HCT116 (cell line): ENCODE results near the gene CSF1R. TPM values are rescaled to one million over a fixed set of nuclear protein-coding genes. Genes with fewer than 3 reads are reported as not detected.

ENCODE experiments used
- ATAC-seq: fragments of 200-7000 bp; cut with Tn5 transposase; 2 replicates; pipeline ENCODE4 v1.9.1; 2020; ENCODE audit warnings: mild to moderate bottlenecking, moderate library complexity
- BruUV-seq: library from RNA; stranded (reverse); fragments of 400-500 nt; replicated peaks from 2 replicates; lab custom pipeline; 2021; lab: Mats Ljungman, UMichigan
- CTCF ChIA-PET: fragments of 300-600 bp; sonication (Branson Sonifier 250); formaldehyde crosslinking; loops from one replicate; lab custom pipeline; 2021; ENCODE audit warnings: antibody characterized with exemption; lab: Charles Lee
- POLR2A ChIA-PET: fragments of 300-600, 350-600 bp; sonication (Branson Sonifier 250); formaldehyde crosslinking; loops from one replicate; lab custom pipeline; 2021; ENCODE audit warnings: antibody characterized with exemption; lab: Charles Lee
- RAD21 ChIA-PET, 2 experiments: fragments of 300-600 bp; sonication (Branson Sonifier 250); formaldehyde crosslinking; loops; one replicate each; lab custom pipeline; 2023; ENCODE audit warnings: low total read pairs in 2 of 2; ENCODE audit not compliant: uncharacterized antibody in 2 of 2, unreplicated experiment in 2 of 2, low non-redundant PET in 1 of 2; lab: Charles Lee
- DNase-seq: peaks from one replicate; pipeline ENCODE4 v3.0.0-alpha.2; 2010; ENCODE audit warnings: low read depth, low spot score
- H2AFZ ChIP-seq: fragments of 200-600 bp; shearing (Covaris generic), sonication (generic); 2 replicates; pipeline ENCODE4 v1.6.1; 2017; ENCODE audit warnings: low read depth, mixed run types, mixed read lengths, antibody characterized with exemption, low read length; ENCODE audit not compliant: poor library complexity, severe bottlenecking
- H3K27ac ChIP-seq: 2 replicates; pipeline ENCODE4 v1.5.1; 2012; ENCODE audit warnings: low read depth, low read length
- H3K27me3 ChIP-seq: fragments of 200-600 bp; sonication (generic); 2 replicates; pipeline ENCODE4 v1.6.1; 2016; ENCODE audit warnings: mixed run types, low read length, mixed read lengths; ENCODE audit not compliant: insufficient read depth
- H3K36me3 ChIP-seq, 2 experiments: fragments of 200-500 bp in 1 of 2; fragments of 200-600 bp in 1 of 2; sonication (Bioruptor generic) in 1 of 2; sonication (generic) in 1 of 2; 2 replicates each; pipeline versions ENCODE4 v1.5.1 to v1.6.1; 2014 to 2016; ENCODE audit warnings: low read length in 2 of 2, inconsistent platforms in 1 of 2, mixed read lengths in 1 of 2, mixed run types in 1 of 2; ENCODE audit not compliant: insufficient read depth in 2 of 2, control insufficient read depth in 1 of 2
- H3K4me1 ChIP-seq, 2 experiments: fragments of 200-600 bp in 1 of 2; sonication (generic) in 1 of 2; 2 replicates each; pipeline versions ENCODE4 v1.5.1 to v1.6.1; 2012 to 2017; ENCODE audit warnings: low read length in 2 of 2, inconsistent platforms in 1 of 2, mild to moderate bottlenecking in 1 of 2, mixed read lengths in 1 of 2, mixed run types in 1 of 2, moderate library complexity in 1 of 2; ENCODE audit not compliant: insufficient read depth in 2 of 2, control insufficient read depth in 1 of 2
- H3K4me2 ChIP-seq: fragments of 200-600 bp; sonication (generic); 2 replicates; pipeline ENCODE4 v1.6.1; 2017; ENCODE audit warnings: mixed run types, low read length, mixed read lengths
- H3K4me3 ChIP-seq, 2 experiments: fragments of 200-600 bp in 1 of 2; sonication (generic) in 1 of 2; replicated peaks in 1 of 2; 2 replicates each; pipeline ENCODE4 v1.5.1; 2011 to 2016; ENCODE audit warnings: low read length in 2 of 2, control low read depth in 1 of 2, low read depth in 1 of 2, mild to moderate bottlenecking in 1 of 2, mixed read lengths in 1 of 2, mixed run types in 1 of 2
- H3K79me2 ChIP-seq: fragments of 200-600 bp; sonication (generic); 2 replicates; pipeline ENCODE4 v1.6.1; 2017; ENCODE audit warnings: mild to moderate bottlenecking, mixed run types, low read length, moderate library complexity, mixed read lengths; ENCODE audit not compliant: insufficient read depth
- H3K9ac ChIP-seq: fragments of 200-600 bp; sonication (generic); 2 replicates; pipeline ENCODE4 v1.6.1; 2016; ENCODE audit warnings: low read length, mixed read lengths
- H3K9me2 ChIP-seq: fragments of 200-600 bp; sonication (generic), shearing (Covaris generic); 2 replicates; pipeline ENCODE4 v1.6.1; 2017; ENCODE audit warnings: mixed run types, mild to moderate bottlenecking, moderate library complexity; ENCODE audit not compliant: insufficient read depth
- H3K9me3 ChIP-seq, 2 experiments: fragments of 200-500 bp in 1 of 2; fragments of 200-600 bp in 1 of 2; sonication (Bioruptor generic) in 1 of 2; sonication (generic) in 1 of 2; 2 replicates each; pipeline ENCODE4 v1.6.1; 2014 to 2017; ENCODE audit warnings: low read length in 2 of 2, mixed read lengths in 2 of 2, inconsistent platforms in 1 of 2, low read depth in 1 of 2, mild to moderate bottlenecking in 1 of 2, mixed run types in 1 of 2, moderate library complexity in 1 of 2; ENCODE audit not compliant: control insufficient read depth in 1 of 2, insufficient read depth in 1 of 2
- H4K20me1 ChIP-seq: fragments of 200-600 bp; sonication (generic), shearing (Covaris generic); 2 replicates; pipeline ENCODE4 v1.6.1; 2017; ENCODE audit warnings: mixed run types, mild to moderate bottlenecking, moderate library complexity; ENCODE audit not compliant: insufficient read depth
- CTCF ChIP-seq, 3 experiments: fragments of 200-600 bp in 1 of 3; sonication (generic) in 1 of 3; IDR thresholded peaks in 2 of 3; conservative IDR thresholded peaks in 1 of 3; 2 replicates each; pipeline ENCODE4 v1.5.1; 2012 to 2017; ENCODE audit warnings: low read depth in 2 of 3, low read length in 2 of 3, antibody characterized with exemption in 1 of 3, borderline replicate concordance in 1 of 3, control low read depth in 1 of 3, mild to moderate bottlenecking in 1 of 3, mixed read lengths in 1 of 3, mixed run types in 1 of 3, moderate library complexity in 1 of 3; ENCODE audit not compliant: insufficient read depth in 1 of 3
- FOSL1 ChIP-seq: IDR thresholded peaks from 2 replicates; pipeline ENCODE4 v1.6.1; 2012; ENCODE audit warnings: low read depth
- JUND ChIP-seq: IDR thresholded peaks from 2 replicates; pipeline ENCODE4 v1.6.1; 2012
- MAX ChIP-seq: IDR thresholded peaks from 2 replicates; pipeline ENCODE4 v1.6.1; 2012
- POLR2AphosphoS5 ChIP-seq: IDR thresholded peaks from 2 replicates; pipeline ENCODE4 v1.6.1; 2011; ENCODE audit warnings: mild to moderate bottlenecking, low read depth, low read length, moderate library complexity
- RAD21 ChIP-seq: IDR thresholded peaks from 2 replicates; pipeline ENCODE4 v1.6.1; 2012; ENCODE audit warnings: low read depth, mild to moderate bottlenecking
- SIN3A ChIP-seq: IDR thresholded peaks from 2 replicates; pipeline ENCODE4 v1.6.1; 2012; ENCODE audit warnings: low read depth
- SP1 ChIP-seq: IDR thresholded peaks from 2 replicates; pipeline ENCODE4 v1.6.1; 2012; ENCODE audit warnings: low read depth
- SRF ChIP-seq: IDR thresholded peaks from 2 replicates; pipeline ENCODE4 v1.6.1; 2012; ENCODE audit warnings: low read depth
- TCF7L2 ChIP-seq: IDR thresholded peaks from 2 replicates; pipeline ENCODE4 v1.7.0; 2011; ENCODE audit warnings: borderline replicate concordance, inconsistent platforms; ENCODE audit not compliant: insufficient read depth, insufficient read length; ENCODE audit errors: extremely low read depth
- ZFX ChIP-seq: fragments of 450-650 bp; IDR thresholded peaks from 2 replicates; pipeline ENCODE4 v1.6.1; 2017
- ZNF274 ChIP-seq: fragments of 200-500 bp; sonication (Bioruptor generic); IDR thresholded peaks from 2 replicates; pipeline ENCODE4 v1.6.1; 2014; ENCODE audit warnings: mild to moderate bottlenecking, low read depth, low read length, inconsistent platforms
- intact Hi-C: fragments of 100-400 bp; cut with micrococcal nuclease; formaldehyde crosslinking; loops from 2 replicates; pipeline ENCODE4 v1.10.0; 2022
- total RNA-seq: library from RNA; stranded (reverse); gene quantifications from one replicate; pipeline ENCODE4 v1.2.1, GENCODE V29; 2021; ENCODE audit not compliant: unreplicated experiment
- TF ChIP-seq, protein P1 (sequence below): IDR thresholded peaks from 2 replicates; pipeline ENCODE4 v1.6.1; 2012; ENCODE audit warnings: low read depth

CSF1R gene
- total RNA-seq, 1 experiment from 2014 or later, result 0.17 TPM

- Histone ChIP-seq H3K9ac (no peak overlapping the region), H3K4me3 (no peak overlapping the region), H2AFZ (peak overlapping the region; percentile 71), H3K4me2 (0 out of 2 replicates have a peak overlapping the region, but pooled peaks have one; percentile 26), H3K79me2 (no peaks in the 10 kb centered on the region), H3K27ac (no peak overlapping the region), H3K9me3 (no peaks in the 10 kb centered on the region), H3K9me2 (no peaks in the 10 kb centered on the region), H3K4me1 (peaks cover 4 to 10% of the 10 kb centered on the region in 2 experiments; a peak in 3 of 4 replicates), H3K36me3 (no peaks in the 10 kb centered on the region), H3K27me3 (no peaks in the 10 kb centered on the region), H4K20me1 (no peaks in the 10 kb centered on the region)
- CTCF ChIA-PET, result interaction anchor here (0.7 to 1.7 kb wide), 3 partner anchors 9 to 284 kb away, joined by 3 to 4 read pairs (median 4); no protein-coding TSS in a partner anchor
- BruUV-seq, result no TSS peak
- ATAC-seq (peak; percentile 96), DNase-seq (no peak)
- intact Hi-C loops, result loop anchor here (2.0 kb wide), 2 partner anchors 121 to 287 kb away; partner anchors contain the start of genes HMGXB3 and TIGD6
- POLR2A ChIA-PET, result no interaction called here
- RAD21 ChIA-PET, result no interaction called here
- TF ChIP-seq CTCF (IDR thresholded peaks at IDR 0.05 in 2 of 3, conservative IDR thresholded peaks at IDR 0.05 in 1 of 3; ENCODE audit: borderline replicate concordance in 1 of 3, insufficient read depth in 1 of 3, low read depth in 2 of 3, low read length in 2 of 3) (peak; percentile 58 to 68 (median 63); a peak in 5 of 6 replicates), ZFX (no peak), RAD21 (peak; percentile 66)
Observed at GRCh38 chr5:150122158-150122510, 35.8 kb upstream of the CSF1R start.

DNA sequence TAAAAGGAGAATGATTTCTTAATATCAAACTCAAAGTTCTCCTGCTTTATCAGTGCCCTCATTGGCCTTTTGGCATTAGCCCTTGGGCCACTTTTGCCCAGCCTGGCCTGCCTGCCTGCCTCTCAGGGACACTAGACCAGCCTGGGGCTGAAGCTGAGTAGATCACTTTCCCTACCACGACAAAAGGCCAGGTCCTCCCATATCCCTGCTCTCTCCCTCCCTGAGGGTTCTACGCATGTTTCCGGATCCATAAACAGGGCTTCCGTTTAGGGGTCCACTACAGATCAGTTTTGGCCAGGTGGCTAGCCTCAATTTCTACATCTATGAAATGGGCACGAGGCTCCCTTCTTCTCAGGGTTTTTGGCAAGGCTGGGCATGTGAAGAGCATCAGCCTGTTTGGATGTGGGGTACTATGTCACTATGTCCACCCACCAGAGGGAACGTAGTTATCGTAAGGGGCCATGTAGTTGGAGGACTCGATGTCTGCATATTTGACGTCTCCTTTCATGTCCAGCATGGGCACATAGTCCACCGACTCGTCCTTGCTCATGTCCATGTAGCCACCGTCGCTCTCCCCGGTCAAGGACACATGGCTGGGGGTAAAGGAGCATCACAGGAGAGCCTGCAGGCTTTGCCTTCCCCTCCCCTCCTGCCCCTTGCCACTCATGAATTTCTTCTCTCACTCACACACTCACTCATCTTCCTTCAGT lies 35.2 kb upstream of the CSF1R start:
- Histone ChIP-seq H3K4me1 (peaks cover 4 to 15% of the 10 kb centered on the region in 2 experiments; a peak in 3 of 4 replicates), H3K79me2 (no peaks in the 10 kb centered on the region), H2AFZ (peak overlapping the region; percentile 71), H3K27ac (no peak overlapping the region), H3K27me3 (no peaks in the 10 kb centered on the region), H3K36me3 (no peaks in the 10 kb centered on the region), H3K9me3 (no peaks in the 10 kb centered on the region), H3K4me2 (0 out of 2 replicates have a peak overlapping the region, but pooled peaks have one; percentile 26), H3K9ac (no peak overlapping the region), H4K20me1 (no peaks in the 10 kb centered on the region), H3K4me3 (no peak overlapping the region), H3K9me2 (no peaks in the 10 kb centered on the region)
- DNase-seq, result no peak
- BruUV-seq, result no TSS peak
- POLR2A ChIA-PET, result no interaction called here
- intact Hi-C loops, result loop anchor here (2.0 kb wide), 2 partner anchors 121 to 287 kb away; partner anchors contain the start of genes HMGXB3 and TIGD6
- ATAC-seq, result no peak; the same call in 1 of the 2 replicates
- CTCF ChIA-PET, result interaction anchor here (1.0 to 1.7 kb wide), 2 partner anchors 11 to 283 kb away, joined by 3 to 4 read pairs; no protein-coding TSS in a partner anchor
- RAD21 ChIA-PET, result no interaction called here
- TF ChIP-seq JUND (no peak), TCF7L2 (no peak), MAX (no peak), FOSL1 (no peak), SIN3A (no peak), POLR2AphosphoS5 (no peak), ZNF274 (no peak), SP1 (no peak), SRF (no peak)
- TF ChIP-seq, protein P1, sequence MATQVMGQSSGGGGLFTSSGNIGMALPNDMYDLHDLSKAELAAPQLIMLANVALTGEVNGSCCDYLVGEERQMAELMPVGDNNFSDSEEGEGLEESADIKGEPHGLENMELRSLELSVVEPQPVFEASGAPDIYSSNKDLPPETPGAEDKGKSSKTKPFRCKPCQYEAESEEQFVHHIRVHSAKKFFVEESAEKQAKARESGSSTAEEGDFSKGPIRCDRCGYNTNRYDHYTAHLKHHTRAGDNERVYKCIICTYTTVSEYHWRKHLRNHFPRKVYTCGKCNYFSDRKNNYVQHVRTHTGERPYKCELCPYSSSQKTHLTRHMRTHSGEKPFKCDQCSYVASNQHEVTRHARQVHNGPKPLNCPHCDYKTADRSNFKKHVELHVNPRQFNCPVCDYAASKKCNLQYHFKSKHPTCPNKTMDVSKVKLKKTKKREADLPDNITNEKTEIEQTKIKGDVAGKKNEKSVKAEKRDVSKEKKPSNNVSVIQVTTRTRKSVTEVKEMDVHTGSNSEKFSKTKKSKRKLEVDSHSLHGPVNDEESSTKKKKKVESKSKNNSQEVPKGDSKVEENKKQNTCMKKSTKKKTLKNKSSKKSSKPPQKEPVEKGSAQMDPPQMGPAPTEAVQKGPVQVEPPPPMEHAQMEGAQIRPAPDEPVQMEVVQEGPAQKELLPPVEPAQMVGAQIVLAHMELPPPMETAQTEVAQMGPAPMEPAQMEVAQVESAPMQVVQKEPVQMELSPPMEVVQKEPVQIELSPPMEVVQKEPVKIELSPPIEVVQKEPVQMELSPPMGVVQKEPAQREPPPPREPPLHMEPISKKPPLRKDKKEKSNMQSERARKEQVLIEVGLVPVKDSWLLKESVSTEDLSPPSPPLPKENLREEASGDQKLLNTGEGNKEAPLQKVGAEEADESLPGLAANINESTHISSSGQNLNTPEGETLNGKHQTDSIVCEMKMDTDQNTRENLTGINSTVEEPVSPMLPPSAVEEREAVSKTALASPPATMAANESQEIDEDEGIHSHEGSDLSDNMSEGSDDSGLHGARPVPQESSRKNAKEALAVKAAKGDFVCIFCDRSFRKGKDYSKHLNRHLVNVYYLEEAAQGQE, result no peak
